Right kidney (tissue), 1 donor: ENCODE results near the gene NRF1.
"Not testable (repeated sequence)": the region's sequence is repeated elsewhere in the genome, so short reads cannot be mapped to it uniquely, and the experiment has no call there.

ENCODE experiments used
- DNase-seq: peaks from one replicate; pipeline ENCODE4 v3.0.0-alpha.2; 2016

NRF1 gene

DNA sequence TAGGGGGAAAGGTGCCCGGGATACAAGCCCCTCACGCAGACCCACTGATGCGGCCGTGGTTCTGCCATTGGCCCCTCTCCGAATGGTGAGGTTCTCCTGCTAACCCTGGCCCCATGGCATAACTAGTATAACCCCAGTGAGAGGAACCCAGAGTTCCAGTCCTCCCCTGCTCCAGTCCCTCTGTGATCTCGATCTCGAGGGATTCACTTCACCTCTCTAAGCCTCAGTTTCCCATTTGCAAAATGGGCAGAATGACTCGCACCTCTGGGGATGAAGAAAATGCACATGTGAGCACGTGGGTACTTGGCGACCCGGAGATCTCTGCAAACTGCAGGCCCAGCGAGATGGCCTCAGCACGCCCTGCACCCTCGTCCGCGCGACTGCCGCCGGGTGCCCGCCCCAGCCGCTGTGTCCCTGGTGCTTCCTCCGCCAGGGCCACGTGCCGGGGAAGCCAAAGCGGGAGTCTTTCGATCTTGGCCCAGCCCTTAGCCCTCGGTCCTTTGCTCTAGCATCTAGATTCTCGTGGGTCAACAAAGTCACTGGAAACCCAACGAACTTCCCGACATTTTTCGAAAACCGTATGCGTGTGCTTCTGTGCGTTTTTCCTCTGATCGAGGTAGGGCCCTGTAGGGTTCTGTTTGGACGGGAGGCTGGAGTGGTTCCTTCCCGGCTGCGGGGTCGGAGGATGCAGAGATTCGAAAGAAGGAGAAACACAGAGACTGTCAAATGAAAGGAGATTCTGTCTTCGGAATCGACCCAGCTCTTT lies 171.5 kb downstream of the NRF1 start:
- peak; percentile 75 for DNase-seq

DNA sequence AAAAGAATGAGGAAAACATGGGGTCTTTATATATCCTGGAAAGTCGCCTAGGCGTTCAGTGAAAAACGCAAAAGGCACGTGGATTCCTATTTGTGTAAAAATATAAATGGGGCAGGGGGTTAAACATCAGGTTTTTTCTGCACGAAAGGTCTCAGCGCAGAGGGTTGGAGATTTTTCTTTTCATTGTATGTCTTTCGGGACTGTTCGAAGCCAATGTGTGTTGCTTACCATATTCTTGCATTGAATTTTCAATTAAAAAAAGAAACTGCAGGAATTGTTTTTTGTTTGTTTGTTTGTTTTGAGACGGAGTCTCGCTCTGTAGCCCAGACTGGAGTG lies 172.0 kb downstream of the NRF1 start:
- no peak for DNase-seq

DNA sequence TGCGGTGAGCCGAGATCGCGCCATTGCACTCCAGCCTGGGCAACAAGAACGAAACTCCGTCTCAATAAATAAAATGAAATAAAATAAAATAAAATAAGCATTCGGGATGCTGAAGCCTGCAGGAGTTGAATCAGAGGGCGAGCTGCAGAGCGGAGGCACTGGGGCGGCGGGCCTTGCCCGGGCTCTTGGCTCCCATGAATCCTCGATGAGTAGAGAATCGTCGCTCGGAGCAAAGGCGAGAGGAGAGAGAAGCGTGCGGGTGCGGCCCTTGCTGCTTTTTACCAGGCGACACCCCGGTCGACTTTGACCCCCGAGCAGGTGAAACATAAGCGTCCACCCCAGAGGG lies 172.9 kb downstream of the NRF1 start:
- peak; percentile 59 for DNase-seq

DNA sequence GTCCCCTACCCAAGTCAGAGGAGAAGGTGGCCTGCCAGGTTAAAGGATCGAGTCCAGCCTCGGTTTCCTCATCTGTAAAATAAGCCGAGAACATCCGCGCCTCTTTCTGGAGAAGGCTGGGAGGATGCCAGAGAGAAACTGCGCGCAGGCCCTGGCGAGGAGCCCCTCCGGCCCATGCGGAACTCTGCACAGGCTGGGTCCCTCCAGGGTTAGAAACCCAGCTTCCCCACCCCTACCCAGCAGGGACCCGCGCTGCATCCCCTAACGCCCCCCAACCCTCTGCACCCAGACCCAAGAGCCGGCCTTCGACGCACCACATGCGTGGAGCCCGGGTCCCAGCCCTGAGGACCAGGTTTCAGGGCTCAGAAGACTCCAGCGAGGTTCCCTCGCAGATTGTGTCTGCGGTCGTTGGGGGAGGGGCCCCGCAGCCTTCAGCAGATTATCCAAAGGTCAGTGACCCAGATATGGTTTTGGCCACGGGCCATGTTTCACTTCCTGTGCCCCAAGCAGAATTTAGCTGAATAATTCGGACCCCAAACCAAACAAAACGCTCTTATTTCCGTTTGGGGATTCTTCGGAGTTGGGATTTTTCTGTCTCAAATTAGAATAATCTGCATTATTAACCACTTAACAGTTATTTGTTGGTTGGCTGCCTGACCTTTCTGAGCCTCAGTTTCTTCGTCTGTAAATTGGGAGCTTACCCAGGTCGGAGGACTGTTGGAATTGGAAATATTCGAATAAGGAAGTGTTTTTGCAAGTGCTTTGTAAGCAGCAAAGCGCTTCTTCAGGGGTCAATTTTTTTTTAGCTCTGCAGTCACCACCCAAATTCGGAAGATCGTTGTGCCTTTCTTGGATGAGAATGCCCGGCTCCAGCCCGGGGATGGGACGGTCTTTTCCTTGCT lies 173.5 kb downstream of the NRF1 start:
- DNase-seq = peak; percentile 54

DNA sequence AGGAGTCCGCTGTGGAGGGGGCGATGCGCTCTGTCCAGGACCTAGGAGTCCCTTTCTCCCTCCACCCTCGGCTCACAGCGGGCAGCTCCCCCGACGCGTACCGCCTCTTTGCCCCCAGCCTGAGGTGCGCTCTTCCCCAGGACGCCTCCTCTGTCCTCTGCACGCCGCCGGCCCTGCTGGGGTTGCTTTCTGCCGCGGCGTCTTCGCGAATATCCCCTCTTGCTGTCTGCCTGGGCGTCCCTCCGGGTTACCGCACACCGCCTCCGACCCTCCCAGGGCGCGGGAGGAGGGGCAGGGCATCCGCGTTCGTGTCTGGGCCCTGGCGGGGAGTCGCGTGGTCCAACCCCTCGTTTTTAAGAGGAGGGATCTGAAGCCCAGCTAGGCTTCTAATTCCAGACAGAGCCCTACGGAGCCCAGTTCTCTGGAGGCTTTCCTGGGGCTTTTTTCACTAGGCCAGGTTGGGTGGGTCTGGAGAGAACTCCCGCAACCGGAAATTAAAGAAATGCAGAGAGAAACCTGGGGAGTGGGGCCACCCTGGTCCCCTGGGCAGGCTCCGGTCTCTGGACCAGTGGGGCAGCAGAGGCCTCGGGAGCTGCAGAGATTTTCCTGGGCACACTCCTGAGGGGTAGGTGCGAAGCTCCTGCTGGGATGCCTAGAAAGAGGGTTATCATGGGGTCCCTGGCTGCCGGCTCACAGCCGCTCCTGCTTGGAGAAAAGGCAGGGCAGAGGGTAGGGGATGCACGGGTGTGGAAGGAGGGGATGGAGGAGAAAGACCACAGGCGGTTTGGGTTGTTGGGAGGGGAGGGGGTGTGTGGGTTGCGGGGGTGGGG lies 174.4 kb downstream of the NRF1 start:
- DNase-seq = peak; percentile 76

DNA sequence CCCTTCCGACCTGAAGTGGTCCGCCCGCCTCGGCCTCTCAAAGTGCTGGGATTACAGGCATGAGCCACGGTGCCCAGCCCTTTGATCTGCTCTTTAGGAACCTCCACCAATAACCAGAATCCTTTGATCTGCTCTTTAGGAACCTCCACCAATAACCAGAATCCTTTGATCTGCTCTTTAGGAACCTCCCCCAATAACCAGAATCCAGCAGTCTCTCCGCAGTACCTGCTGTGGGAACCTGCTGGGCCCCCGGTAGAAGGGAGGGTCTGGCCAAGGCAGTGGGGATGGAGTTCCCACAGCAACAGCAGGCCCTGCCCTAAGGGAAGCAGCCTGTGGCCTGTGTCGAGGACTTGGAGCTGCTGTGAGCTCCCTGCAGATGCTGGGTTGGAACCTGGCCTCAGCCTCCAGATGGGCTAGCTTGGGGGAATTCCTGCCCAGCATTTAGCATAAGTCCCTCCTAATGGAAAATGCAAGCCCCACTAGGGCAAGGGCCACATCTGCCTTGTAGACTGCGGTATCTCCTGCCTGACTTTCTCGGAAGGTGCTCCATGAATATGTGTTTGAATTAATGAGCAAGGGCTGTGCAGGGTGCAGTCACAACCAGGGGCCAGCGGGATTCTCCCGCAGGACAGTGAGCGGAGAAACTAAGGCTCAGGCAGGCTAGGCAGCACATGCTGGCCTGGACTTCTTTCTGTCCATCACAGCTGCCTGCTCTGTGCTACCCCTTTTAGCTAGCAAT lies 175.5 kb downstream of the NRF1 start:
- no peak for DNase-seq

DNA sequence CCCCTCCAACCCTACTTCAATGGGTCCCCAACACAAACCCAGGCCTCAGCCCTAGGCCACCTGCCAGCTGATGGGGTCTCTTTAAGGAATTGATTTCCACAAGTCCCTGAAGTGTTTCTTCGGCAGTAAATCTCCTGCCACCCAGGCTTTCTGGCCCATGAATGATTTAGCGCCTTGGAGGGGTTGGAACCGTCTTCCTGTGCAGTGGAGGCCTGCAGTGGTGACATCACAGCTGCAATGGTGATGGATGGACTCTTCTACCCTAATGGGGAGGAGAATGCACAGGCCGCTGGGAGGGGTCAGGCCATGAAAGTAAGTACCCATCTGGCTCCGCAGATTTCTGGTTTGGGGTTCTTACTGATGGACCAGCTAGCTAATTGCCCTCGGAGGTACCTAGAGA lies 177.5 kb downstream of the NRF1 start:
- no peak for DNase-seq

DNA sequence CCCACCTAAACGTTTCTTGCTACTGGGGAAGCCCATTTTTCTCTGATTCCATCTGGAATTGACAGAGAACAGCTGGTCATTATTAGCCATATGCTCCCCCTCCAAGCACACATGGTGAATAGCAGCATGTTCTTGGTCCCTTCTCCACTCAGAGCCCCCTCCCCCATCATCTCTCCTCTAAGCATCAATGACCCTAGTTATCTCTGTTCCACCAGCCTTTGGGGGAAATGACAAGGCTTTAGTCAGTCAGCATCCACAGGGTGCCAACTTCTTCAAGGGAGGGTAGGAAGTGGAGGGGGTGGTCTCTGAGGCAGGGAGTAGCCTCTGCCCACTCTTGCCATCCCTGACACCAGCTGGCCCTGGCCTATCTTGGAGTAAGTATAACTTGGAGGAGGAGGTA lies 178.1 kb downstream of the NRF1 start:
- DNase-seq = no peak

DNA sequence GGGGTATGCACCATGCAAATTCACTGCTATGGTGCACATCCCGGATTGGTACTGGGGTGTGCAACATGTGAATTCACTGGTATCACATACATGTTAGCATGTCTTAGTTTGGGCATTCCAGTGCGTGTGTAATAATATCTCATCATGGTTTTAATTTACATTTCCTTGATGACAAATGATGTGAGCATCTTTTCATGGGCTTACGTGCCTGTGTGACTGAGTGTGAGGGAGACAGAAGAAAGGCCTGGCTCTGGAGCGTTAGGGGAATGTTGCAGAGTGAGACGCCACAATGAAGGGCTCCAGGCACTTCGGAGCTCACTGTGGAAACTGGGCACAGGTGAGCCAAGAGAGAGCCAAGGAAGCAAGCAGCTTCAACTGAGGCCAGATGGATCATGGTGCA lies 178.6 kb downstream of the NRF1 start:
- DNase-seq = no peak

DNA sequence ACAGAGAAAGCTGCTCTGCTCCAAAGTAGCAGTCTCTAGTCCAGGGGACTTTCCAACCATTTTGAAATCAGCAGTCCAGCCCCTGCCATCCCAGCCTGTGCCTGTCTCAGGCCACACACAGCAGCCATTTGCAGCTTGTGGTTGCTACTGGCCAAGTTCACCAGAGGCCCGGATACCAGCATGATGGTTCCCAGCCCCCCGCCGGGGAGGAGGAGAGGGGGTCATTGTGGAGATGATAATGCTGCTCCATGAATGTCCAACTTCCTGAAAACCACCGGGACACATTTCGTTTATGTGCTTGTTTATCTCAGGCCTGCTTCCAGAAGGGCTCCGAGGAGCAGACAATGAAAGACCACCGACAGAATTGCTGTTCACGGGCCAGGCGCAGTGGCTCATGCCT lies 181.2 kb downstream of the NRF1 start:
- no peak for DNase-seq

DNA sequence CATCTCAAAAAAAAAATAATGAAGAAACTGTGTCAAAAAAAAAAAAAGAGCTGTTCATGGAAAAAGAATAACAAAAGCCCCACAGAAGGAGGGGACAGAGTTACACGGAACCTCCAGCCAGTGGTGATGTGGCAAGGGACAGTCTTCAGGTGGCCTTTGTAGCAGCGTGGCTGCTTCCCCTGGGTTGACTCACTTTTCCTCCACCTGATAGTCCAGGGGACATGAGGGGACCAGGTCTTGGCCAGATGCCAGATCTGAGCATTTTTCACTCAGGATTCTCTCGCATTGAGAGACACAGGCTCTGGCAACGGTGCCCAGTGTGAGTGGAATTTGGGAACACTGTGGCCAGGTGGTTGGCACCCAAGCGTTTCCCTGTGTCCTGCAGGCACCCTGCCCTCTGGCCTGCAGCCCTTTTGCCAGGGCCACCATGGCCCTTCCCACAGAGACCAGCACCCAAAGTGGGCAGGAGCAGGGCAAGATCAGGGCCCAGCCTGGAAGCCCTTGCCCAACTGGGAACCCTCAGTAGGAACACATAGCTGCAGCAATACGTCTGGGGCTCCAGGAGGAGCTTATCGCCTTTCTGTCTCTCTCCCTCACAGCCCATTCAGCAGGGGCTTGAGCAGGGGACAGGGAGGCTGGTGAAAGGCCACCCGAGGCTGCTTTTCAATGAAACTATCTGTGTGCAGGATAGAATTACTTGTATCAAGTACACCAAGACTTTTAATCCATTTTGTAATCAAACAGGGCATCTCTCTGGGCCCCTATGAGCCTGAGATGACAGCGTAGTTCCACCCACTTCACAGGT lies 182.2 kb downstream of the NRF1 start:
- no peak for DNase-seq

DNA sequence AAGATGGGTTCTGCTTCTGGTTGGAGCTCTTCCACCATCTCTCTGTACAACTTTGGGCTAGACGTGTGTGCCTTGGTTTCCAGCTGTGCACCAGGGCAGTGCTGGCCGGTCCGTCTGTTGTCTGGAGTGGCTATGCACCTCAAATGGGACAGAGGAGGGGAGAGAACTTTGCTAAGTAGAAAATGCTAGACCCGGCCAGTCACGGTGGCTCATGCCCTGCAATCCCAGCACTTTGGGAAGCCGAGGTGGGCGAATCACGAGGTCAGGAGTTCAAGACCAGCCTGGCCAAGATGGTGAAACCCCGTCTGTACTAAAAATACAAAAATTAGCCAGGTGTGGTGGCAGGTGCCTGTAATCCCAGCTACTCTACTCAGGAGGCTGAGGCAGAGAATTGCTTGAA lies 182.9 kb downstream of the NRF1 start:
- not testable (repeated sequence) for DNase-seq

DNA sequence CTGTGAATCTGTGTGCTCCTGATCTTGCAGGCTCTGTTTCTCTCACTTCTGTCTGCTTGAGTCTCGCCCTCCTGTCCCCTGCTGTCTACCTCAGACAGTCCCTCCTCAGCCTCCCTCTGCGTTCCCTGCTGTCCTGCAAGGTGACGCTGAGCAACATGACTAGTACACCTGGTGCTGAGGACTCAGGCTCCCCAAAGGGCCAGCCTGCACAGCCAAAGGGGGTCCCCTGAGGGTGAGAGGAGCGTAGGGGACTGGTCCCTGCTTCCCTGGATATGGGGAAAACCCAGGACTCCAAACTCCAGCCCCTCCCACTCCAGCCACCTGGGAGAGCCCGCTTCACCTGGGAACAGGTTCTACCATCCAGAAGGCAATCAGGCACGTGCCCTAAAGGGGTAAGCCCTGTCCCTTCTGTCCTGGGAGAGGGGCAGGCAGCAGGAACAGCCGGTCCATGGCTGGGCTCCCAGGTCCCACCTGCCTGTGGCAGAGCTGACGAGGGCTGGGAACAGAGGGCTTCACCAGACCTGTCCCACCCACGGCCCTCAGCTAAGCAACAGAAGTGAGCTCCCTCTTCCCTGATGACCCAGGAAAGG lies 184.8 kb downstream of the NRF1 start:
- DNase-seq = no peak

DNA sequence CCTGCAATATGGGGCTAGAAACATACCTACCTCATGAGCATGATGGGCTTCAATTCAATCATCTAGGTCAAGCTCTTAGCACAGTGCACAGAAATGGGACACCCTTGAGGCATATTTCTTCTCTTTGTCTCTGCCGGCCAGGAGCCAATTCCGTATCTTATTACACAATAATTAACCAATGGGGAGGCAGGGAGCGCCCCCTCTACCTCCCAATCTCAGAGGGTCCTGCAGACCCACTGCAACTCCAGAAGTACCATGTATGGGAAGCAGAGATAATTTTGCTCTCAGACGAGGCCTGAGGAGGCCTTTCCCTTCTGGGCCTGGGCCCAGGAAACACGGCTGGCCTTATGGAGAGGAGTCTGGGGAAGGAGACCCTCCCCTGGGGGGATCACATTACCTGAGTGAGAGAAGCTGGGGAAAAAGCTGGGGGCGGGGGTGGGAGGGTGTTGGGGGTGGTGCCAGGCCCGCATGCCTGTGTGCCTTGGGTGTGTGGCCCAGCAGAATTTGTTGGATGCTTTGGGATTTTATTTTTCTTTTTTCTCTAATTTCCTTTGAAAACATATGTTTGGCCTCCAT lies 185.8 kb downstream of the NRF1 start:
- DNase-seq = no peak

DNA sequence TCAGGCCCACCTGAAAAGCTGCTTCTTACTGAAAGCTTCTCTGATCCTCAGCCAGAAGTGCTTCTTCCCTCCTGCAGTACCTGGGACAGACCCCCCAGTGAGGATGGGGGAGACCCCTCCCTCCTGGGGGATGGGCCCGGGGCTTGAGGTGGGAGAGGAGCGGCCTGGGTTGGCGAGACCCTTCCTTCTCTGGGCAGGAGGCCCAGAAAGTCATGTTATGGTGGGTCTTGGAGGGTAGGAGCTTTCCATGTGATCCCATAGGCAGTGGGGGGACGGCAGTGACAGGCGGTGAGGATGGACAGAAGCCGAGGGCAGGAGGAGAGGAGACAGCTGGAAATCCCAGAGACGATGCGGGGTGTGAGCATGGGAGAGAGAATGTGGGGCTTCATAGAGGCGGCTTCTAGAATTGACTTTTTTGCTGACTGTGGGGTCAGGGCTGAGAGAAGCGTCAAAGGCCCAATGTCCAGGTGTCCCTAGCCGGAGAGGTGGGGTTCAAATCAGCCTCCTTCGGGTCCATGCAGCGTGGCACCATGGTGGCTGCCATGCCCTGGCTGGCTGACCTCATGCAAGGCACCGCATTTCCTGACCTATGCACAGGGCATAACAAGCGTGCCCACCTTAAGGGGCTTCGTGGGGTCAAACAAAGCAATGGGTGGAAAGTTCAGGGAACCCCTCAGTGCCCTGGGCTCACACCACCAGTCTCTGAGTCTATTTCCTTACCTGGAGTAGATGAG lies 187.3 kb downstream of the NRF1 start:
- no peak for DNase-seq

DNA sequence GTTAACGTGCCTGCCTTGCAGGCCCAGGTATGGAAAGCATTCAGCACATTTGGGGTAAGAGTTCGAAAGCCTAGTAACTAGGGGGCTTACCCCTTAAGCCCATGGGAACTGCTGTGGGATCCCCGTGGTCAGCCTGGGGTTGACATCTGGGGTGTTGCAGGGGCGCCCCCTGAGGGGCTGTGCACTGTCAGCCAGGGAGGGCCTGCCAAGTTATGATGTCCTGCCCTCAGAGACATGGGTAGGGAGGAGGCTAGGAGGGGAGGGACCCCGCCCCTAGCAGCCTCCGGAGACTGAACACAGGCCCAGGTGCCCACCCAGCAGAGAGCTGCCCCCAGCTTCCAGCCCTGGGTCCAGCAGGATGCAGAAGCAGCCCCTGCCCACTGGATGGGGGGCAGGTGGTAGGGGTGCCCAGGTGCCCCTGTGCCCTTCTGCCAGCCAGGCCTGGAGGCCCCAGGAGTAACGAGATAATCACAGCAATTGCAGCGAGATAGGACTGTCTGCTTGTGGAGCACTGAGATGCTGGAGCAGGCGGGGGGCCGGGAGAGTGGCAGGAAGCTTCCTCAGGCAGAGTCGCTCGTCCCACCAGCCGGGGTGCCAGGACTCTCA lies 187.9 kb downstream of the NRF1 start:
- DNase-seq = no peak

DNA sequence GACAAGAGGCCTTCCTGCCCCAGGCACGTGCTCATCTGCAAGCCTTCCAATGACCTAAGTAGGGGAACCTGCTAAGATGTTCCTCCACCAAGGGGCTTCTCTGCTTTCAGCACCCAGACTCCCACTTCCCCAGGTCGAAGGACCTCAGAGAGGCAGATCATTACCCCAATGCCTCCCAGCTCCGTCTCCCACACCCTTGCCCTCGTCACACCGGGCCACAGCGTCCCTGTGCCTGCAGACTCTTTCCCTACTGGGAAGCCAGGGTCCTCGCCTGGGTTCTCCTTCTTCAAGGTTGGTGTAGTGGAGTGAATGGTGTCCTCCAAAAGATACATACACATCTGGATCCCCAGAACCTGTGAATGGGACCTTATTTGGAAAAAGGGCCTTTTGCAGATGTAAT lies 189.4 kb downstream of the NRF1 start:
- DNase-seq = no peak

DNA sequence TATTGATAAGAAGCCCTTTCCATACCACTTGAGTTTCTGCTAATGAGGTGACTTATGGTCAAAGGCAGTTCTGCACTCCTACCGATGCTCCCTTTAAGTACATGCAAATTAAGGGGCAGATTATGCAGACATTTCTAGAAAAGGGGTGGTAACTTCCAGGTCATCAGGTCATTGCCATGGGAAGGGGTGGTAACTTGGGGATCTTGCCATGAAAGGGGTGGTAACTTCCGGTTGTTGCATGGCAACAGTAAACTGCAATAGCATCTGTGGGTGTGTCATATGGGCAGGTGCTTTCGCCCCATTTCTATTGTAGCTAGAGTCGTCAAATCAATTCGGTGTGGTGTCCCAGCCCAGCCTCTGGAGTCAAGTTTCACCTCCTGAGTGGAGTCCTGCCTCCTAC lies 190.4 kb downstream of the NRF1 start:
- no peak for DNase-seq

DNA sequence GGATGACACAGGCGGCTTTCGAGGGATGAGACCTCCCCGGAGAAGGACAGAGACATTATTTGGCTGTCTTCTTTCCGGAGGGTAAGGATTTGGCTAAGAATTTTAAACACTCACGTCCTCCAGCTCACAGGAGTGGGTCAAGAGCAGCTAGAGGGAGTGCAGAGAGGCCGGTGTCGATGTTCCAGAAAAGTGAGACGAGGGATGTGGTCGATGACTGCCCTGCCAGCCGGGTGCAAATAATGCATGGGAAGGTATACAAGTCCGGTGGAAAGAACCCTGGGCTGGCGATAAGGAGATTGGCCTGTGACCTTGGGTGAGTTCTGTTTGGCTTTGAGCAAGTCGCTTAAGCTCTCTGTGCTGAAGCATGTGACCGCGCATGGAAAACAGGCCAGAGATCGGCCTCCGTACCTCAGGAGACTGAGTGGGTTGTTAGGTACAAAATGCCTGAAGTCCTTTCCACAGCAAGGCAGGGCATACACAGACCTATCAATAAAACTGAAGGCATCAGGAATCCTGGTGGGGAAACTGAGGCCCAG lies 192.1 kb downstream of the NRF1 start:
- DNase-seq = no peak
